Gastrocnemius medialis (tissue), 4 donors: ENCODE data around the gene CHMP6.

Experiments
- CTCF ChIP-seq, 5 experiments: fragments of 450-650 bp in 3 of 5; fragments of 200-600 bp in 2 of 5; sonication (generic) in 2 of 5; IDR thresholded peaks in 4 of 5; conservative IDR thresholded peaks in 1 of 5; 1 replicate in 4 of 5; 2 replicates in 1 of 5; pipeline ENCODE4 v1.5.1; 2016 to 2019; ENCODE audit warnings: antibody characterized with exemption in 5 of 5, mild to moderate bottlenecking in 3 of 5, moderate library complexity in 3 of 5
- POLR2A ChIP-seq, 2 donors: fragments of 450-650 bp; IDR thresholded peaks; one replicate each; pipeline ENCODE4 v1.6.1; 2017; ENCODE audit warnings: antibody characterized with exemption in 2 of 2, mild to moderate bottlenecking in 2 of 2, moderate library complexity in 2 of 2

GRCh38 chr17:80950466-80951120 is 41.0 kb upstream of the CHMP6 start:
- TF ChIP-seq CTCF (IDR thresholded peaks at IDR 0.05 in 4 of 5, conservative IDR thresholded peaks at IDR 0.05 in 1 of 5) (no peak), POLR2A (IDR thresholded peaks at IDR 0.05) (no peak)
